SH-SY5Y (cell line): ENCODE results near the gene PSMD12.

Source experiments
- GATA2 ChIP-seq: IDR thresholded peaks from 2 replicates; pipeline ENCODE4 v1.6.1; 2011; ENCODE audit warnings: mild to moderate bottlenecking, low read depth, low read length
- GATA3 ChIP-seq: IDR thresholded peaks from 2 replicates; pipeline ENCODE4 v1.6.1; 2011; ENCODE audit warnings: low read depth, mild to moderate bottlenecking, low read length, moderate library complexity

GRCh38 chr17:67386965-67387551 is 20.7 kb upstream of the PSMD12 start:
- TF ChIP-seq GATA3 (no peak), GATA2 (no peak)
